ENCODE data around the gene ALDH4A1. TPM values are rescaled to one million over a fixed set of nuclear protein-coding genes. Genes with fewer than 3 reads are reported as not detected.

Gene ALDH4A1, protein sequence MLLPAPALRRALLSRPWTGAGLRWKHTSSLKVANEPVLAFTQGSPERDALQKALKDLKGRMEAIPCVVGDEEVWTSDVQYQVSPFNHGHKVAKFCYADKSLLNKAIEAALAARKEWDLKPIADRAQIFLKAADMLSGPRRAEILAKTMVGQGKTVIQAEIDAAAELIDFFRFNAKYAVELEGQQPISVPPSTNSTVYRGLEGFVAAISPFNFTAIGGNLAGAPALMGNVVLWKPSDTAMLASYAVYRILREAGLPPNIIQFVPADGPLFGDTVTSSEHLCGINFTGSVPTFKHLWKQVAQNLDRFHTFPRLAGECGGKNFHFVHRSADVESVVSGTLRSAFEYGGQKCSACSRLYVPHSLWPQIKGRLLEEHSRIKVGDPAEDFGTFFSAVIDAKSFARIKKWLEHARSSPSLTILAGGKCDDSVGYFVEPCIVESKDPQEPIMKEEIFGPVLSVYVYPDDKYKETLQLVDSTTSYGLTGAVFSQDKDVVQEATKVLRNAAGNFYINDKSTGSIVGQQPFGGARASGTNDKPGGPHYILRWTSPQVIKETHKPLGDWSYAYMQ
- total RNA-seq: 14.6 and 19.3 TPM in 2 replicates

DNA sequence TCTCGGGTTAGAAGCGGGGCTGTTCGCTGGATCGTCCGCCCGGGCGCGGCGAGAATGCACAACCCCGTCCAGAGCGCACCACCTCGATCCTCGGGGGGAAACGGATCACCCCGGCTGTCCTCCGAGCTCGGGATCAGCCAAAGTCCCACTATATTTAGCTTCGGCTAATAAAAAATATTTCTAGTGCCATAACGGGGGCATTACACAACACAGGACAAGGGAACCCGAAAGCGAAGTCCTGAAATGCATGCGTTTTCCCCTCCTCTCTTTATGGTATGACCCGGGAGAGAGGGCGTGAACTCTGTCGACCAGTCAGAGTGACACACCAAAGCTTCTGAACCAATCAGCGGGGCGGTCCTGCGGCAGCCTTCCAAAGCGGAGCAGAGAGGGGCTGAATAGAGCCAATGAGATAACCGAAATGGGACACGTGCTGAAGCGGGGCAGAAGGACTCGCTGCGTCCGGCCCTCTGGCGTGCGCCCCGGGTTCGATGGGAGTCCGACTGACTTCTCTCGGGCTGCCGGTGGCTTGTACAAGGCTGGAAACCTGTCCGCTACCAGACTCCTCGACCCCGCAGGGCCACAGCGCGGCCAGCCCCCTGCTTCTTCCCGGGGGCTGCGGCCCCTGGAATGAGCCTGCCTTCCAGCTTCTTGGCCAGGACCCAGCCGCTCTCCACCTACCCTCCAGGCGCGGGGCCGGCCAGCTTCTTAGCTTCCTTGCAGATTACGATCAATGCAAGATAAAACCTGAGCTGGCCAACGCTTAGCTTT is at the start of gene ALDH4A1:
Gene ALDH4A1, minus strand, starts transcription at position 33 of the 768 bp plus-strand sequence. Its CDS starts 32 bp downstream, at position 1.

DNA sequence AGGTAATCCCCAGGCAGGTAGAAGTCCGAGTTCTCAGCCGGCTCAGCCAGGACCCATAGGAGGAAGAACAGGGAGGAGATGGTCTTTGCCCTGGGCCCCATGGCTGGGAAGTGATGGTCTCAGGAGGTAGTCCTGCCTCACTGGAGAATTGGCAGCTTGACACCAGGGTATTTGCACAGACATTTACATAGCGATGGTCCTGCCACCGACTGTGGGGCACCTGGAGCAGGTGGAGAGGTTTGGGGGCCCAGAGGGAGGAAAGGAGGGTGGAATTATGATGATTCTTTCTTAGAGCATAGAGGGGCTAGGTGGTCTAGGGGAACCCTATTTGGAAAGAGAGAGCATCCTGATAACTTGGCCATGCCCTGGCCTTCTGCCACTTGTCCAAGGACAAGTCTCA is 42.8 kb downstream of the ALDH4A1 start, which contains the start of gene TAS1R2:
Gene TAS1R2, minus strand, starts transcription at position 101 of the 400 bp plus-strand sequence. Its CDS starts 0 bp downstream, at position 101.

Small RNAs within 50 kb of the gene (small RNA-seq; reads per million reads assigned to genes)
- gene MIR1290 (not detected), gene MIR4695 (not detected)

Other genes starting within 250 kb of the ALDH4A1 start
- gene TAS1R2, start 42.9 kb downstream of the ALDH4A1 start, total RNA-seq: not detected in 2 replicates
- gene IFFO2, start 54.1 kb upstream of the ALDH4A1 start, total RNA-seq: 10.9 and 17.7 TPM in 2 replicates

Measured in hair follicle dermal papilla cell (primary cell).